ENCODE measurements around the gene RFXAP.

DNA sequence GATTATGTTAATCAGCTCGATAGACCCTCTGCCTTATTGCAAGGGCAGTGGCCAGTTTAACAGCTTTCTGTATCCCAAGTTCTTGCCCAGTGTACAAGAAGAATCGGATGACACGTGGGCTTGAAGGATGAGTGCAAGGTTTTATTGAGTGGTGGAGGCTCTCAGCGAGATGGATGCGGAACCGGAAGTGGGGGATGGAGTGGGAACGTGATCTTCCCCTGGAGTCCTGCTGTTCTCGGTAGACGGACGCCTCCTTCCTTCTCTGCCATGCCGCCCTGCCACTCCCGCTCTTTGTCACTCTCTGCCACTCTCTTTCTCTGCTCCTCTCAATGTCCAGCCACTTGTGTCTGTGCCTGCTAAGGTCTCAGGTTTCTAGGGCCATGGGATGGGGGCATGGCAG, 21.0 kb downstream of the RFXAP start:
- TF ChIP-seq POLR2AphosphoS5 (IDR thresholded peaks at IDR 0.05) (no peak), CTCF (IDR thresholded peaks at IDR 0.05; ENCODE audit: poor library complexity, severe bottlenecking) (no peak), RAD21 (conservative IDR thresholded peaks at IDR 0.05) (no peak), EZH2 (IDR thresholded peaks at IDR 0.05; ENCODE audit: borderline replicate concordance, insufficient read depth, low read length, poor library complexity, severe bottlenecking) (no peak), EP300 (conservative IDR thresholded peaks at IDR 0.05; ENCODE audit: poor library complexity, severe bottlenecking) (no peak), MXI1 (conservative IDR thresholded peaks at IDR 0.05; ENCODE audit: poor library complexity, severe bottlenecking) (no peak), SMC3 (conservative IDR thresholded peaks at IDR 0.05; ENCODE audit: poor library complexity) (no peak), TAF1 (IDR thresholded peaks at IDR 0.05; ENCODE audit: low read depth) (no peak)
- TF ChIP-seq, protein P1, sequence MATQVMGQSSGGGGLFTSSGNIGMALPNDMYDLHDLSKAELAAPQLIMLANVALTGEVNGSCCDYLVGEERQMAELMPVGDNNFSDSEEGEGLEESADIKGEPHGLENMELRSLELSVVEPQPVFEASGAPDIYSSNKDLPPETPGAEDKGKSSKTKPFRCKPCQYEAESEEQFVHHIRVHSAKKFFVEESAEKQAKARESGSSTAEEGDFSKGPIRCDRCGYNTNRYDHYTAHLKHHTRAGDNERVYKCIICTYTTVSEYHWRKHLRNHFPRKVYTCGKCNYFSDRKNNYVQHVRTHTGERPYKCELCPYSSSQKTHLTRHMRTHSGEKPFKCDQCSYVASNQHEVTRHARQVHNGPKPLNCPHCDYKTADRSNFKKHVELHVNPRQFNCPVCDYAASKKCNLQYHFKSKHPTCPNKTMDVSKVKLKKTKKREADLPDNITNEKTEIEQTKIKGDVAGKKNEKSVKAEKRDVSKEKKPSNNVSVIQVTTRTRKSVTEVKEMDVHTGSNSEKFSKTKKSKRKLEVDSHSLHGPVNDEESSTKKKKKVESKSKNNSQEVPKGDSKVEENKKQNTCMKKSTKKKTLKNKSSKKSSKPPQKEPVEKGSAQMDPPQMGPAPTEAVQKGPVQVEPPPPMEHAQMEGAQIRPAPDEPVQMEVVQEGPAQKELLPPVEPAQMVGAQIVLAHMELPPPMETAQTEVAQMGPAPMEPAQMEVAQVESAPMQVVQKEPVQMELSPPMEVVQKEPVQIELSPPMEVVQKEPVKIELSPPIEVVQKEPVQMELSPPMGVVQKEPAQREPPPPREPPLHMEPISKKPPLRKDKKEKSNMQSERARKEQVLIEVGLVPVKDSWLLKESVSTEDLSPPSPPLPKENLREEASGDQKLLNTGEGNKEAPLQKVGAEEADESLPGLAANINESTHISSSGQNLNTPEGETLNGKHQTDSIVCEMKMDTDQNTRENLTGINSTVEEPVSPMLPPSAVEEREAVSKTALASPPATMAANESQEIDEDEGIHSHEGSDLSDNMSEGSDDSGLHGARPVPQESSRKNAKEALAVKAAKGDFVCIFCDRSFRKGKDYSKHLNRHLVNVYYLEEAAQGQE (IDR thresholded peaks at IDR 0.05; ENCODE audit: borderline replicate concordance): no peak
